ENCODE results near the gene TEKT3.

GRCh38 chr17:15380446-15380845 is 39.0 kb upstream of the TEKT3 start:
- TF ChIP-seq, protein P1, sequence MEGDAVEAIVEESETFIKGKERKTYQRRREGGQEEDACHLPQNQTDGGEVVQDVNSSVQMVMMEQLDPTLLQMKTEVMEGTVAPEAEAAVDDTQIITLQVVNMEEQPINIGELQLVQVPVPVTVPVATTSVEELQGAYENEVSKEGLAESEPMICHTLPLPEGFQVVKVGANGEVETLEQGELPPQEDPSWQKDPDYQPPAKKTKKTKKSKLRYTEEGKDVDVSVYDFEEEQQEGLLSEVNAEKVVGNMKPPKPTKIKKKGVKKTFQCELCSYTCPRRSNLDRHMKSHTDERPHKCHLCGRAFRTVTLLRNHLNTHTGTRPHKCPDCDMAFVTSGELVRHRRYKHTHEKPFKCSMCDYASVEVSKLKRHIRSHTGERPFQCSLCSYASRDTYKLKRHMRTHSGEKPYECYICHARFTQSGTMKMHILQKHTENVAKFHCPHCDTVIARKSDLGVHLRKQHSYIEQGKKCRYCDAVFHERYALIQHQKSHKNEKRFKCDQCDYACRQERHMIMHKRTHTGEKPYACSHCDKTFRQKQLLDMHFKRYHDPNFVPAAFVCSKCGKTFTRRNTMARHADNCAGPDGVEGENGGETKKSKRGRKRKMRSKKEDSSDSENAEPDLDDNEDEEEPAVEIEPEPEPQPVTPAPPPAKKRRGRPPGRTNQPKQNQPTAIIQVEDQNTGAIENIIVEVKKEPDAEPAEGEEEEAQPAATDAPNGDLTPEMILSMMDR (IDR thresholded peaks at IDR 0.05) = no peak
- no peak for TF ChIP-seq POLR2A (IDR thresholded peaks at IDR 0.05)

Measured in esophagus squamous epithelium (tissue), 4 donors.